Keratinocyte (primary cell): ENCODE data around the gene PLCL1. TPM values are rescaled to one million over a fixed set of nuclear protein-coding genes. Genes with fewer than 3 reads are reported as not detected.

Experiments used
- DNase-seq: peaks from one replicate; pipeline ENCODE4 v3.0.0-alpha.2; 2011; ENCODE audit warnings: low read depth, missing footprints, low spot score
- FAIRE-seq: peaks from 2 replicates; lab custom pipeline; 2011; peaks lifted over from hg19 to GRCh38; lab: Jason Lieb, UNC
- H2AFZ ChIP-seq: 2 replicates; pipeline ENCODE4 v1.6.0; 2012; ENCODE audit warnings: low read length, control low read depth, inconsistent platforms; ENCODE audit not compliant: control insufficient read depth
- H3K27ac ChIP-seq: 2 replicates; pipeline ENCODE4 v1.5.1; 2011; ENCODE audit warnings: low read length; ENCODE audit not compliant: control insufficient read depth, insufficient read depth
- H3K27me3 ChIP-seq: 3 replicates; pipeline ENCODE4 v1.6.0; 2011; ENCODE audit warnings: low read length; ENCODE audit not compliant: control insufficient read depth, insufficient read depth; ENCODE audit errors: extremely low read depth
- H3K36me3 ChIP-seq, 2 experiments: 2 replicates in 1 of 2; 3 replicates in 1 of 2; pipeline ENCODE4 v1.5.1; 2011; ENCODE audit warnings: low read length in 2 of 2, mild to moderate bottlenecking in 1 of 2; ENCODE audit not compliant: control insufficient read depth in 2 of 2, insufficient read depth in 2 of 2; ENCODE audit errors: extremely low read depth in 1 of 2
- H3K4me1 ChIP-seq: 3 replicates; pipeline ENCODE4 v1.5.1; 2011; ENCODE audit warnings: low read length; ENCODE audit not compliant: control insufficient read depth, insufficient read depth; ENCODE audit errors: extremely low read depth
- H3K4me2 ChIP-seq: 3 replicates; pipeline ENCODE4 v1.6.0; 2011; ENCODE audit warnings: low read depth, low read length; ENCODE audit not compliant: control insufficient read depth, insufficient read depth; ENCODE audit errors: extremely low read depth
- H3K4me3 ChIP-seq, 3 experiments: fragments of 200-600 bp in 1 of 3; sonication (generic) in 1 of 3; 2 replicates in 2 of 3; 3 replicates in 1 of 3; pipeline ENCODE4 v1.5.1; 2011 to 2016; ENCODE audit warnings: low read length in 3 of 3, mild to moderate bottlenecking in 3 of 3, control low read depth in 2 of 3, inconsistent platforms in 1 of 3, low read depth in 1 of 3, mixed read lengths in 1 of 3, mixed run types in 1 of 3, moderate library complexity in 1 of 3; ENCODE audit not compliant: control insufficient read depth in 2 of 3, insufficient read depth in 2 of 3; ENCODE audit errors: extremely low read depth in 1 of 3
- H3K79me2 ChIP-seq: 2 replicates; pipeline ENCODE4 v1.6.0; 2012; ENCODE audit warnings: low read length; ENCODE audit not compliant: control insufficient read depth, insufficient read depth
- H3K9ac ChIP-seq: 3 replicates; pipeline ENCODE4 v1.6.0; 2011; ENCODE audit warnings: low read length; ENCODE audit not compliant: control insufficient read depth, insufficient read depth; ENCODE audit errors: extremely low read depth
- H3K9me1 ChIP-seq: 3 replicates; pipeline ENCODE4 v1.6.0; 2011; ENCODE audit warnings: low read length; ENCODE audit not compliant: control insufficient read depth, insufficient read depth; ENCODE audit errors: extremely low read depth
- H3K9me3 ChIP-seq: 2 replicates; pipeline ENCODE4 v1.5.1; 2012; ENCODE audit warnings: low read depth, low read length; ENCODE audit not compliant: control insufficient read depth
- H4K20me1 ChIP-seq: 3 replicates; pipeline ENCODE4 v1.6.0; 2011; ENCODE audit warnings: low read length; ENCODE audit not compliant: control insufficient read depth, insufficient read depth; ENCODE audit errors: extremely low read depth
- EZH2 ChIP-seq: IDR thresholded peaks from one replicate; pipeline ENCODE4 v1.6.1; 2012; ENCODE audit warnings: inconsistent platforms, mild to moderate bottlenecking, low read length, moderate library complexity
- dilution Hi-C: fragments of 300-500 bp; cut with MboI; formaldehyde crosslinking; loops from one replicate; pipeline ENCODE4 v1.7.0; 2020; ENCODE audit warnings: low sequenced_read_pairs; ENCODE audit not compliant: extremely low pct_ligation_motif_present
- polyA plus RNA-seq, 5 experiments: library from polyadenylated mRNA; depleted of rRNA in 3 of 5; stranded (reverse) in 3 of 5; stranded (forward) in 1 of 5; unstranded in 1 of 5; fragments of >200 nt; gene quantifications; 1 replicate in 1 of 5; 2 replicates in 3 of 5; 3 replicates in 1 of 5; pipeline versions ENCODE4 v1.2.1 to v1.2.3, GENCODE V29; 2011 to 2012; ENCODE audit warnings: missing spikeins in 2 of 5, low read depth in 1 of 5, low replicate concordance in 1 of 5
- TF ChIP-seq, protein P1 (sequence below), 3 experiments: IDR thresholded peaks in 1 of 3; conservative IDR thresholded peaks in 1 of 3; optimal IDR thresholded peaks in 1 of 3; 2 replicates in 2 of 3; 3 replicates in 1 of 3; pipeline versions ENCODE3 to v1.5.1; 2011; ENCODE audit warnings: low read length in 3 of 3, mild to moderate bottlenecking in 3 of 3, moderate library complexity in 2 of 3, control low read depth in 1 of 3, inconsistent platforms in 1 of 3; ENCODE audit not compliant: insufficient read depth in 2 of 3; ENCODE audit errors: extremely low read depth in 1 of 3

The PLCL1 gene
- polyA plus RNA-seq, 1 donor (not counting 4 experiments of a cell fraction or from before 2014, with no cell fraction given) = 0.01 TPM

GRCh38 chr2:197851451-197851850 lies 47.1 kb downstream of the PLCL1 start:
- H3K4me2 ChIP-seq = no peak overlapping the region
- DNase-seq = no peak
- FAIRE-seq = no peak

DNA sequence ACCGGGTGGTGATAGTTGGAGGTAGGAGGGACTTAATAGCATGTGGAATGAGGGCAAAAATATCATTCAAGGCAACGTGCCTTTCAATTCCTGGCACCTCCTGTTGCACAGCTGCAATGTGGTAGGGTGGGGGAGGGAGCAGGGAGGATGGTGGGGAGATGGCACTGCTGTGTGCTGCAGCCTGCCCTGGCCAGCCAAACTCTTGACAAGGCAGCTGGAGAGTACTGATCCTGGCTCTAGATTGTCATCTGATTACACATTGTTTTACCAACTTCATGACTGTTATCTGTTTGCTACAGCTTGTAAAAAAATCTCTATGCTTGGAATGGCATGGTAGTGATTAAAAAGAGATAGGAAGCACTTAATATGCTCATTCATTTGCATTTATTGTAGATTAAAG lies 47.7 kb downstream of the PLCL1 start:
- TF ChIP-seq, protein P1, sequence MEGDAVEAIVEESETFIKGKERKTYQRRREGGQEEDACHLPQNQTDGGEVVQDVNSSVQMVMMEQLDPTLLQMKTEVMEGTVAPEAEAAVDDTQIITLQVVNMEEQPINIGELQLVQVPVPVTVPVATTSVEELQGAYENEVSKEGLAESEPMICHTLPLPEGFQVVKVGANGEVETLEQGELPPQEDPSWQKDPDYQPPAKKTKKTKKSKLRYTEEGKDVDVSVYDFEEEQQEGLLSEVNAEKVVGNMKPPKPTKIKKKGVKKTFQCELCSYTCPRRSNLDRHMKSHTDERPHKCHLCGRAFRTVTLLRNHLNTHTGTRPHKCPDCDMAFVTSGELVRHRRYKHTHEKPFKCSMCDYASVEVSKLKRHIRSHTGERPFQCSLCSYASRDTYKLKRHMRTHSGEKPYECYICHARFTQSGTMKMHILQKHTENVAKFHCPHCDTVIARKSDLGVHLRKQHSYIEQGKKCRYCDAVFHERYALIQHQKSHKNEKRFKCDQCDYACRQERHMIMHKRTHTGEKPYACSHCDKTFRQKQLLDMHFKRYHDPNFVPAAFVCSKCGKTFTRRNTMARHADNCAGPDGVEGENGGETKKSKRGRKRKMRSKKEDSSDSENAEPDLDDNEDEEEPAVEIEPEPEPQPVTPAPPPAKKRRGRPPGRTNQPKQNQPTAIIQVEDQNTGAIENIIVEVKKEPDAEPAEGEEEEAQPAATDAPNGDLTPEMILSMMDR (optimal IDR thresholded peaks at IDR 0.05 in 1 of 3, IDR thresholded peaks at IDR 0.05 in 1 of 3, conservative IDR thresholded peaks at IDR 0.05 in 1 of 3; ENCODE audit: extremely low read depth in 1 of 3, insufficient read depth in 2 of 3, low read length in 3 of 3) = no peak
- no peak for TF ChIP-seq EZH2
- Histone ChIP-seq H2AFZ (no peak overlapping the region), H3K79me2 (no peaks in the 10 kb centered on the region), H3K36me3 (no peaks in the 10 kb centered on the region), H4K20me1 (no peaks in the 10 kb centered on the region), H3K27me3 (no peaks in the 10 kb centered on the region), H3K4me1 (peaks cover 16% of the 10 kb centered on the region), H3K9ac (no peak overlapping the region), H3K9me1 (no peaks in the 10 kb centered on the region), H3K4me3 (no peak overlapping the region), H3K9me3 (no peaks in the 10 kb centered on the region), H3K27ac (no peak overlapping the region), H3K4me2 (no peak overlapping the region)
- dilution Hi-C loops = no loop called here
- FAIRE-seq (no peak), DNase-seq (no peak)

More at GRCh38 chr2:197851451-197851850, 47.1 kb downstream of the PLCL1 start:
- peaks cover 16% of the 10 kb centered on the region for H3K4me1 ChIP-seq
- no peaks in the 10 kb centered on the region for H3K36me3 ChIP-seq
- H4K20me1 ChIP-seq = no peaks in the 10 kb centered on the region
- no peaks in the 10 kb centered on the region for H3K79me2 ChIP-seq
- no peaks in the 10 kb centered on the region for H3K27me3 ChIP-seq
- no peak overlapping the region for H2AFZ ChIP-seq
- H3K9ac ChIP-seq = no peak overlapping the region
- no peak overlapping the region for H3K4me3 ChIP-seq
- TF ChIP-seq, protein P1 (optimal IDR thresholded peaks at IDR 0.05 in 1 of 3, IDR thresholded peaks at IDR 0.05 in 1 of 3, conservative IDR thresholded peaks at IDR 0.05 in 1 of 3; ENCODE audit: extremely low read depth in 1 of 3, insufficient read depth in 2 of 3, low read length in 3 of 3) = peak in 1 of 3 experiments; percentile 42
- no peak for TF ChIP-seq EZH2
- H3K9me1 ChIP-seq = no peaks in the 10 kb centered on the region
- dilution Hi-C loops = no loop called here
- no peaks in the 10 kb centered on the region for H3K9me3 ChIP-seq
- no peak overlapping the region for H3K27ac ChIP-seq
